ENCODE measurements around the gene ATAD3C. TPM values are rescaled to one million over a fixed set of nuclear protein-coding genes. Genes with fewer than 3 reads are reported as not detected.

Gene ATAD3C
- total RNA-seq, 1 experiment from 2014 or later: 2.0 TPM

- no TSS peak for BruUV-seq (replicated peaks)
- TF ChIP-seq CTCF (IDR thresholded peaks at IDR 0.05; ENCODE audit: unreplicated experiment): no peak
- intact Hi-C loops (cut with micrococcal nuclease): no loop called here
- no peak overlapping the region for H3K4me3 Mint-ChIP-seq (ENCODE audit: unreplicated experiment)
- H3K9me3 Mint-ChIP-seq (ENCODE audit: unreplicated experiment): no peaks in the 10 kb centered on the region
- ChIA-PET POLR2A (interaction anchor here (0.6 to 2.3 kb wide), 2 partner anchors 24 to 30 kb away, joined by 4 to 5 read pairs; partner anchors contain the start of gene MRPL20), CTCF (interaction anchor here (0.7 kb wide), 1 partner anchor 14 kb away, joined by 4 read pairs; no protein-coding TSS in a partner anchor)
- H3K27me3 Mint-ChIP-seq (ENCODE audit: insufficient read depth, unreplicated experiment): no peaks in the 10 kb centered on the region
- DNase-seq (ENCODE audit: unreplicated experiment): no peak
- no peak overlapping the region for H3K27ac Mint-ChIP-seq (ENCODE audit: low read depth, unreplicated experiment)
- no peaks in the 10 kb centered on the region for H3K4me1 Mint-ChIP-seq (ENCODE audit: insufficient read depth, unreplicated experiment)
- H3K36me3 Mint-ChIP-seq (ENCODE audit: insufficient read depth, unreplicated experiment): no peaks in the 10 kb centered on the region
These were observed 12.2 kb upstream of the ATAD3C start for GRCh38 chr1:1437033-1437903.

- Mint-ChIP-seq H3K9me3 (ENCODE audit: unreplicated experiment) (no peaks in the 10 kb centered on the region), H3K36me3 (ENCODE audit: insufficient read depth, unreplicated experiment) (no peaks in the 10 kb centered on the region), H3K4me3 (ENCODE audit: unreplicated experiment) (no peak overlapping the region), H3K27ac (ENCODE audit: low read depth, unreplicated experiment) (no peak overlapping the region), H3K4me1 (ENCODE audit: insufficient read depth, unreplicated experiment) (no peaks in the 10 kb centered on the region), H3K27me3 (ENCODE audit: insufficient read depth, unreplicated experiment) (no peaks in the 10 kb centered on the region)
- CTCF ChIA-PET: interaction anchor here (0.6 kb wide), 1 partner anchor 212 kb away, joined by 3 read pairs; no protein-coding TSS in a partner anchor
- DNase-seq (ENCODE audit: unreplicated experiment): no peak
- POLR2A ChIA-PET: interaction anchor here (0.6 to 2.3 kb wide), 2 partner anchors 30 to 475 kb away, joined by 3 to 5 read pairs; partner anchors contain the start of gene MRPL20
- intact Hi-C loops (cut with micrococcal nuclease): no loop called here
- BruUV-seq (replicated peaks): no TSS peak
- TF ChIP-seq CTCF (IDR thresholded peaks at IDR 0.05; ENCODE audit: unreplicated experiment): no peak
These were observed 11.5 kb upstream of the ATAD3C start for GRCh38 chr1:1437904-1438376.

GRCh38 chr1:1438531-1439381 is 10.7 kb upstream of the ATAD3C start:
- Mint-ChIP-seq H3K36me3 (ENCODE audit: insufficient read depth, unreplicated experiment) (no peaks in the 10 kb centered on the region), H3K27ac (ENCODE audit: low read depth, unreplicated experiment) (no peak overlapping the region), H3K4me3 (ENCODE audit: unreplicated experiment) (no peak overlapping the region), H3K4me1 (ENCODE audit: insufficient read depth, unreplicated experiment) (no peaks in the 10 kb centered on the region), H3K27me3 (ENCODE audit: insufficient read depth, unreplicated experiment) (no peaks in the 10 kb centered on the region), H3K9me3 (ENCODE audit: unreplicated experiment) (no peaks in the 10 kb centered on the region)
- no peak for DNase-seq (ENCODE audit: unreplicated experiment)
- no TSS peak for BruUV-seq (replicated peaks)
- intact Hi-C loops (cut with micrococcal nuclease): no loop called here
- CTCF ChIA-PET: interaction anchor here (0.6 kb wide), 1 partner anchor 213 kb away, joined by 3 read pairs; no protein-coding TSS in a partner anchor
- POLR2A ChIA-PET: interaction anchor here (0.6 to 2.3 kb wide), 2 partner anchors 31 to 474 kb away, joined by 3 to 5 read pairs; partner anchors contain the start of gene MRPL20
- no peak for TF ChIP-seq CTCF (IDR thresholded peaks at IDR 0.05; ENCODE audit: unreplicated experiment)
